Neural cell (in vitro differentiated cells): ENCODE measurements around the gene LPP. TPM values are rescaled to one million over a fixed set of nuclear protein-coding genes. Genes with fewer than 3 reads are reported as not detected.

Source experiments
- H2AFZ ChIP-seq: fragments of 200-600, 300-800 bp; sonication (generic), shearing (Covaris generic); 2 replicates; pipeline ENCODE4 v1.6.0; 2014; ENCODE audit warnings: low read depth, mild to moderate bottlenecking, antibody characterized with exemption, low read length, moderate library complexity
- H3F3A ChIP-seq: fragments of 200-600 bp; shearing (Covaris generic); 2 replicates; pipeline ENCODE4 v1.6.1; 2016; ENCODE audit warnings: mild to moderate bottlenecking, moderate library complexity, mixed read lengths, antibody characterized with exemption, low read length; ENCODE audit not compliant: insufficient read depth, poor library complexity, severe bottlenecking
- H3K27ac ChIP-seq: fragments of 200-600, 300-800 bp; sonication (generic), shearing (Covaris generic); 2 replicates; pipeline ENCODE4 v1.5.1; 2014; ENCODE audit warnings: mild to moderate bottlenecking, low read length, moderate library complexity
- H3K27me3 ChIP-seq: fragments of 300-800, 200-600 bp; sonication (generic), shearing (Covaris generic); 2 replicates; pipeline ENCODE4 v1.6.0; 2014; ENCODE audit warnings: mild to moderate bottlenecking, low read depth, low read length, moderate library complexity; ENCODE audit not compliant: insufficient read depth
- H3K36me3 ChIP-seq: fragments of 300-800, 200-600 bp; sonication (generic), shearing (Covaris generic); 2 replicates; pipeline ENCODE4 v1.5.1; 2014; ENCODE audit warnings: mild to moderate bottlenecking, antibody characterized with exemption, low read length, moderate library complexity; ENCODE audit not compliant: insufficient read depth
- H3K4me2 ChIP-seq: fragments of 300-800, 200-600 bp; sonication (generic), shearing (Covaris generic); 2 replicates; pipeline ENCODE4 v1.6.0; 2014; ENCODE audit warnings: mild to moderate bottlenecking, low read length
- H3K4me3 ChIP-seq: fragments of 300-800, 200-600 bp; sonication (generic), shearing (Covaris generic); 2 replicates; pipeline ENCODE4 v1.5.1; 2014; ENCODE audit warnings: mild to moderate bottlenecking, low read length, moderate library complexity
- H3K79me2 ChIP-seq: fragments of 200-600 bp; shearing (Covaris generic); replicated peaks from 2 replicates; pipeline ENCODE4 v1.6.0; 2014; ENCODE audit warnings: mild to moderate bottlenecking, low read length, moderate library complexity; ENCODE audit not compliant: insufficient read depth
- H3K9ac ChIP-seq: fragments of 300-800, 200-600 bp; sonication (generic), shearing (Covaris generic); 2 replicates; pipeline ENCODE4 v1.6.1; 2016; ENCODE audit warnings: mild to moderate bottlenecking, low read length, mixed read lengths
- H3K9me2 ChIP-seq: fragments of 200-600 bp; shearing (Covaris generic); 2 replicates; pipeline ENCODE4 v1.6.1; 2016; ENCODE audit warnings: mild to moderate bottlenecking, low read length, mixed read lengths; ENCODE audit not compliant: insufficient read depth
- H3K9me3 ChIP-seq: fragments of 200-600, 300-800 bp; sonication (generic), shearing (Covaris generic); 2 replicates; pipeline ENCODE4 v1.6.1; 2016; ENCODE audit warnings: mild to moderate bottlenecking, mixed run types, low read length, moderate library complexity, mixed read lengths
- H4K20me1 ChIP-seq: fragments of 200-600 bp; shearing (Covaris generic); 2 replicates; pipeline ENCODE4 v1.6.1; 2016; ENCODE audit warnings: mild to moderate bottlenecking, mixed run types; ENCODE audit not compliant: insufficient read depth
- CTCF ChIP-seq: fragments of 450-650 bp; IDR thresholded peaks from 2 replicates; pipeline ENCODE4 v1.5.1; 2014; ENCODE audit warnings: antibody characterized with exemption, mild to moderate bottlenecking, moderate library complexity; ENCODE audit not compliant: poor library complexity, severe bottlenecking
- EP300 ChIP-seq: fragments of 450-650 bp; conservative IDR thresholded peaks from 2 replicates; pipeline ENCODE4 v1.6.1; 2014; ENCODE audit warnings: antibody characterized with exemption, mild to moderate bottlenecking, moderate library complexity; ENCODE audit not compliant: poor library complexity, severe bottlenecking
- EZH2 ChIP-seq: fragments of 200-600, 300-800 bp; shearing (Covaris generic), sonication (generic); IDR thresholded peaks from 2 replicates; pipeline ENCODE4 v1.6.1; 2014; ENCODE audit warnings: antibody characterized with exemption, low read length, borderline replicate concordance, mild to moderate bottlenecking; ENCODE audit not compliant: insufficient read depth, poor library complexity, severe bottlenecking
- MXI1 ChIP-seq: fragments of 450-650 bp; conservative IDR thresholded peaks from 2 replicates; pipeline ENCODE4 v1.6.1; 2014; ENCODE audit warnings: antibody characterized with exemption, mild to moderate bottlenecking; ENCODE audit not compliant: poor library complexity, severe bottlenecking
- POLR2AphosphoS5 ChIP-seq: IDR thresholded peaks from 2 replicates; pipeline ENCODE4 v1.6.1; 2012
- RAD21 ChIP-seq: fragments of 450-650 bp; conservative IDR thresholded peaks from 2 replicates; pipeline ENCODE4 v1.6.1; 2014; ENCODE audit warnings: antibody characterized with exemption, mild to moderate bottlenecking, moderate library complexity
- REST ChIP-seq: IDR thresholded peaks from 2 replicates; pipeline ENCODE4 v1.6.1; 2012; ENCODE audit warnings: borderline replicate concordance
- SMC3 ChIP-seq: fragments of 450-650 bp; conservative IDR thresholded peaks from 2 replicates; pipeline ENCODE4 v1.6.1; 2014; ENCODE audit warnings: antibody characterized with exemption, mild to moderate bottlenecking, moderate library complexity; ENCODE audit not compliant: poor library complexity
- TAF1 ChIP-seq: IDR thresholded peaks from 2 replicates; pipeline ENCODE4 v1.6.1; 2012; ENCODE audit warnings: low read depth
- polyA plus RNA-seq: library from polyadenylated mRNA; depleted of rRNA; stranded (reverse); fragments of >200 nt; gene quantifications from 2 replicates; pipeline ENCODE4 v1.2.3, GENCODE V29; 2014

The LPP gene
- polyA plus RNA-seq, 1 donor from 2014 or later = 3.0 TPM

- H3K4me2 ChIP-seq = no peak overlapping the region
- H3K79me2 ChIP-seq = no peaks in the 10 kb centered on the region
- H3K36me3 ChIP-seq = no peaks in the 10 kb centered on the region
- H3F3A ChIP-seq = no peaks in the 10 kb centered on the region
- no peak overlapping the region for H3K9ac ChIP-seq
- H3K27me3 ChIP-seq = no peaks in the 10 kb centered on the region
- H3K9me2 ChIP-seq = no peaks in the 10 kb centered on the region
- H4K20me1 ChIP-seq = no peaks in the 10 kb centered on the region
- H3K27ac ChIP-seq = no peak overlapping the region
- TF ChIP-seq CTCF (no peak), POLR2AphosphoS5 (no peak), TAF1 (no peak), REST (no peak), SMC3 (no peak), RAD21 (no peak), EP300 (no peak), EZH2 (no peak), MXI1 (no peak)
- H3K9me3 ChIP-seq = no peaks in the 10 kb centered on the region
- no peak overlapping the region for H2AFZ ChIP-seq
- H3K4me3 ChIP-seq = no peak overlapping the region
Measured at GRCh38 chr3:188631291-188632010, 477.5 kb downstream of the LPP start.

GRCh38 chr3:188633206-188633605 lies 479.2 kb downstream of the LPP start:
- no peaks in the 10 kb centered on the region for H4K20me1 ChIP-seq
- H3K27ac ChIP-seq = no peak overlapping the region
- no peaks in the 10 kb centered on the region for H3K9me3 ChIP-seq
- H3K4me3 ChIP-seq = no peak overlapping the region
- no peak overlapping the region for H3K4me2 ChIP-seq
- H3K27me3 ChIP-seq = no peaks in the 10 kb centered on the region
- no peaks in the 10 kb centered on the region for H3K9me2 ChIP-seq
- H3F3A ChIP-seq = no peaks in the 10 kb centered on the region
- no peak overlapping the region for H3K9ac ChIP-seq
- H3K79me2 ChIP-seq = no peaks in the 10 kb centered on the region
- no peak overlapping the region for H2AFZ ChIP-seq
- TF ChIP-seq EP300 (no peak), CTCF (no peak), REST (no peak), EZH2 (no peak), TAF1 (no peak), MXI1 (no peak), RAD21 (no peak), POLR2AphosphoS5 (no peak), SMC3 (no peak)
- no peaks in the 10 kb centered on the region for H3K36me3 ChIP-seq
